HepG2 (cell line): Measurements from ENCODE around the gene FAT4. TPM values are rescaled to one million over a fixed set of nuclear protein-coding genes. Genes with fewer than 3 reads are reported as not detected.

Source experiments
- KIAA2018 ChIP-seq: sonication (generic); formaldehyde crosslinking; IDR thresholded peaks from 2 replicates; pipeline ENCODE4 v1.5.0; 2020; ENCODE audit warnings: mild to moderate bottlenecking, missing genetic modification reagents, borderline replicate concordance
- ZNF337 ChIP-seq: sonication (generic); formaldehyde crosslinking; IDR thresholded peaks from 2 replicates; pipeline ENCODE4 v1.5.1; 2020; ENCODE audit warnings: missing genetic modification reagents, low read depth, mild to moderate bottlenecking, borderline replicate concordance
- polyA plus RNA-seq, 8 experiments: library from polyadenylated mRNA; depleted of rRNA in 3 of 8; stranded (reverse) in 7 of 8; unstranded in 1 of 8; fragments of >200 nt; fragmentation: Illumina TruSeq in 4 of 8; extraction: Trizol in 4 of 8; gene quantifications; 2 replicates each; pipeline versions ENCODE4 v1.2.1 to v1.2.3, GENCODE V29; 2011 to 2016; ENCODE audit warnings: low read depth in 4 of 8, missing spikeins in 1 of 8, mixed read lengths in 1 of 8; ENCODE audit not compliant: insufficient read depth in 1 of 8
- total RNA-seq, 5 experiments: library from RNA; depleted of rRNA; stranded (reverse); fragments of >200 nt; fragmentation: Illumina TruSeq; extraction: Trizol; gene quantifications; 2 replicates each; pipeline ENCODE4 v1.2.3, GENCODE V29; 2016; ENCODE audit warnings: low read depth in 1 of 5
- TF ChIP-seq, protein P1 (sequence below): sonication (generic); formaldehyde crosslinking; IDR thresholded peaks from 2 replicates; pipeline ENCODE4 v1.5.1; 2020; ENCODE audit warnings: missing genetic modification reagents, mild to moderate bottlenecking, borderline replicate concordance

The FAT4 gene
- total and polyA plus RNA-seq, 2 of the 13 experiments (the other 11 are each of a cell fraction or from before 2014, with no cell fraction given), result 0.27 to 1.2 TPM

DNA sequence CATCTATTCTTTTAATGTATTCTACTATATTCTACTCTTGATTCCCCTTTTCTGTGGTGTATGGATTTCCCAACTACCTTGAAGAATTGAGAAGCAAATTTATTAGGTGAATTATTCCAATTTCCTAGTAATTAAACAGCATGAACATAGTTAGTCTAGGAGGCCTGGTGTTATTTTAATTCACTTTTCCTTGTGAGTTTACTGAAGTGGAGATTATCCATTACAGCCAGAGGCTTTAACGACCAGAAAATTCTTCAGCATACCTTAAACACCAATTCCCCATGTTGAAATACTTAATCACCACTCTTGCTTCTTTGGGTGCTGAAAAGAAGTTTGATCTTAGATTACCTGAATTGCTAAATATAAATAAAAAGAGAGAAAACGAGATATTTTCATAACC, 29.4 kb downstream of the FAT4 start (continued):
- TF ChIP-seq KIAA2018 (CRISPR knock-in tag) (no peak), ZNF337 (CRISPR knock-in tag) (no peak)
- TF ChIP-seq, protein P1, sequence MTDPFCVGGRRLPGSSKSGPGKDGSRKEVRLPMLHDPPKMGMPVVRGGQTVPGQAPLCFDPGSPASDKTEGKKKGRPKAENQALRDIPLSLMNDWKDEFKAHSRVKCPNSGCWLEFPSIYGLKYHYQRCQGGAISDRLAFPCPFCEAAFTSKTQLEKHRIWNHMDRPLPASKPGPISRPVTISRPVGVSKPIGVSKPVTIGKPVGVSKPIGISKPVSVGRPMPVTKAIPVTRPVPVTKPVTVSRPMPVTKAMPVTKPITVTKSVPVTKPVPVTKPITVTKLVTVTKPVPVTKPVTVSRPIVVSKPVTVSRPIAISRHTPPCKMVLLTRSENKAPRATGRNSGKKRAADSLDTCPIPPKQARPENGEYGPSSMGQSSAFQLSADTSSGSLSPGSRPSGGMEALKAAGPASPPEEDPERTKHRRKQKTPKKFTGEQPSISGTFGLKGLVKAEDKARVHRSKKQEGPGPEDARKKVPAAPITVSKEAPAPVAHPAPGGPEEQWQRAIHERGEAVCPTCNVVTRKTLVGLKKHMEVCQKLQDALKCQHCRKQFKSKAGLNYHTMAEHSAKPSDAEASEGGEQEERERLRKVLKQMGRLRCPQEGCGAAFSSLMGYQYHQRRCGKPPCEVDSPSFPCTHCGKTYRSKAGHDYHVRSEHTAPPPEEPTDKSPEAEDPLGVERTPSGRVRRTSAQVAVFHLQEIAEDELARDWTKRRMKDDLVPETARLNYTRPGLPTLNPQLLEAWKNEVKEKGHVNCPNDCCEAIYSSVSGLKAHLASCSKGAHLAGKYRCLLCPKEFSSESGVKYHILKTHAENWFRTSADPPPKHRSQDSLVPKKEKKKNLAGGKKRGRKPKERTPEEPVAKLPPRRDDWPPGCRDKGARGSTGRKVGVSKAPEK (CRISPR knock-in tag), result no peak
- TF ChIP-seq, all 625 proteins: peak for 0
